OCI-LY3 (cell line): ENCODE measurements around the gene EFCAB6.

ENCODE experiments used
- H2AFZ ChIP-seq: fragments of 200-600, 300-600 bp; shearing (Covaris generic); 2 replicates; pipeline ENCODE4 v1.6.0; 2014; ENCODE audit warnings: antibody characterized with exemption, low read depth, low read length
- H3K27ac ChIP-seq: fragments of 200-600, 300-600 bp; sonication (generic); 2 replicates; pipeline ENCODE4 v1.5.1; 2014; ENCODE audit warnings: mild to moderate bottlenecking, low read length, moderate library complexity, mixed read lengths
- H3K27me3 ChIP-seq: fragments of 200-600, 300-600 bp; sonication (generic); 2 replicates; pipeline ENCODE4 v1.6.1; 2014; ENCODE audit warnings: low read depth, low read length, mixed read lengths
- H3K36me3 ChIP-seq: fragments of 200-600, 300-600 bp; sonication (generic); replicated peaks from 2 replicates; pipeline ENCODE3; 2014; ENCODE audit warnings: low read depth, low read length, mixed read lengths
- H3K4me1 ChIP-seq: fragments of 300-600, 200-600 bp; sonication (generic); 2 replicates; pipeline ENCODE4 v1.6.1; 2014; ENCODE audit warnings: low read length, mixed read lengths
- H3K4me2 ChIP-seq: fragments of 200-600, 300-600 bp; sonication (generic); 2 replicates; pipeline ENCODE4 v1.6.1; 2014; ENCODE audit warnings: low read length, mixed read lengths
- H3K4me3 ChIP-seq: fragments of 300-600, 200-600 bp; sonication (generic); 2 replicates; pipeline ENCODE4 v1.5.1; 2014; ENCODE audit warnings: antibody characterized with exemption, mild to moderate bottlenecking, low read length, moderate library complexity
- H3K79me2 ChIP-seq: fragments of 300-600, 200-600 bp; shearing (Covaris generic); 2 replicates; pipeline ENCODE4 v1.6.1; 2014; ENCODE audit warnings: mild to moderate bottlenecking, low read length, mixed read lengths
- H3K9ac ChIP-seq: fragments of 300-600, 200-600 bp; shearing (Covaris generic); 2 replicates; pipeline ENCODE4 v1.6.0; 2014; ENCODE audit warnings: mild to moderate bottlenecking, low read length, moderate library complexity
- H3K9me3 ChIP-seq: fragments of 200-600, 300-600 bp; shearing (Covaris generic); 2 replicates; pipeline ENCODE4 v1.6.1; 2014; ENCODE audit warnings: low read length, mixed read lengths; ENCODE audit not compliant: insufficient read depth
- H4K20me1 ChIP-seq: fragments of 200-600, 300-600 bp; sonication (generic); 2 replicates; pipeline ENCODE4 v1.6.1; 2016; ENCODE audit warnings: low read length, mixed read lengths; ENCODE audit not compliant: insufficient read depth
- EZH2phosphoT487 ChIP-seq: fragments of 200-600 bp; shearing (Covaris generic); IDR thresholded peaks from 2 replicates; pipeline ENCODE4 v1.6.1; 2018; ENCODE audit warnings: antibody characterized with exemption, mixed run types, low read depth
- TF ChIP-seq, protein P1 (sequence below): fragments of 200-600, 300-600 bp; sonication (generic); IDR thresholded peaks from 2 replicates; pipeline ENCODE4 v1.5.1; 2014; ENCODE audit warnings: antibody characterized with exemption, low read length, low read depth

The EFCAB6 gene

GRCh38 chr22:43855431-43855830, 43.3 kb upstream of the EFCAB6 start:
- no peak overlapping the region for H3K4me3 ChIP-seq
- H4K20me1 ChIP-seq, result no peaks in the 10 kb centered on the region; the same call in 1 of the 2 replicates
- peaks cover 40% of the 10 kb centered on the region for H3K27me3 ChIP-seq
- no peak overlapping the region for H3K4me2 ChIP-seq
- no peaks in the 10 kb centered on the region for H3K36me3 ChIP-seq
- H3K4me1 ChIP-seq, result no peaks in the 10 kb centered on the region
- H3K27ac ChIP-seq, result no peak overlapping the region
- no peak overlapping the region for H3K9ac ChIP-seq
- no peaks in the 10 kb centered on the region for H3K79me2 ChIP-seq
- TF ChIP-seq EZH2phosphoT487, result no peak
- TF ChIP-seq, protein P1, sequence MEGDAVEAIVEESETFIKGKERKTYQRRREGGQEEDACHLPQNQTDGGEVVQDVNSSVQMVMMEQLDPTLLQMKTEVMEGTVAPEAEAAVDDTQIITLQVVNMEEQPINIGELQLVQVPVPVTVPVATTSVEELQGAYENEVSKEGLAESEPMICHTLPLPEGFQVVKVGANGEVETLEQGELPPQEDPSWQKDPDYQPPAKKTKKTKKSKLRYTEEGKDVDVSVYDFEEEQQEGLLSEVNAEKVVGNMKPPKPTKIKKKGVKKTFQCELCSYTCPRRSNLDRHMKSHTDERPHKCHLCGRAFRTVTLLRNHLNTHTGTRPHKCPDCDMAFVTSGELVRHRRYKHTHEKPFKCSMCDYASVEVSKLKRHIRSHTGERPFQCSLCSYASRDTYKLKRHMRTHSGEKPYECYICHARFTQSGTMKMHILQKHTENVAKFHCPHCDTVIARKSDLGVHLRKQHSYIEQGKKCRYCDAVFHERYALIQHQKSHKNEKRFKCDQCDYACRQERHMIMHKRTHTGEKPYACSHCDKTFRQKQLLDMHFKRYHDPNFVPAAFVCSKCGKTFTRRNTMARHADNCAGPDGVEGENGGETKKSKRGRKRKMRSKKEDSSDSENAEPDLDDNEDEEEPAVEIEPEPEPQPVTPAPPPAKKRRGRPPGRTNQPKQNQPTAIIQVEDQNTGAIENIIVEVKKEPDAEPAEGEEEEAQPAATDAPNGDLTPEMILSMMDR, result no peak
- no peak overlapping the region for H2AFZ ChIP-seq
- no peaks in the 10 kb centered on the region for H3K9me3 ChIP-seq

DNA sequence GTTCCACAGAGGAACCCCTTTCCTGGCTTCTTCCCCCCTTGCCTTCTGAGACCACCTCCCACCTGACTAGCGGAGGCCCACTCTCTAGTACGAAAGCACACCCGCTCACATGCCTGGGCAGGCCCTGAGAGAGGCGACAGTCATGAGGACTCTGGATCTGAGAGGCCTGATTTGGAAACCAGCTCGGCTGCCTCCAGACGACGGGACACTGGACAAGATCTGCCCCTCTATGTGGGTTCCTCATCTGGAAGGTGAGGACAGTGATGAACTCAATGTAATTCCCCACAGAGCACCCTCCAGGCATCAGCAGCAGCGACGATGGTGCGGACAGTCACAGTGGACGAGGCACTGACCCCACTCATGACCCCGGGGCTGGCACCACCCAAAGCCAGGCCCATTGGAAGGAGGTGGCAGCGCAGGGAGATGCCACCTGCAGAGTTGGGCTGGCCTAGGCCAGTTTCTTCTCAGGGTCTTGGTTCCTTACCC, 42.7 kb upstream of the EFCAB6 start:
- no peak for TF ChIP-seq EZH2phosphoT487
- H3K4me2 ChIP-seq, result no peak overlapping the region
- H3K9me3 ChIP-seq, result no peaks in the 10 kb centered on the region
- no peak overlapping the region for H3K27ac ChIP-seq
- no peaks in the 10 kb centered on the region for H3K36me3 ChIP-seq
- H4K20me1 ChIP-seq, result no peaks in the 10 kb centered on the region; the same call in 1 of the 2 replicates
- H3K27me3 ChIP-seq, result peaks cover 46% of the 10 kb centered on the region
- no peak overlapping the region for H3K4me3 ChIP-seq
- H3K4me1 ChIP-seq, result no peaks in the 10 kb centered on the region
- H2AFZ ChIP-seq, result no peak overlapping the region
- no peaks in the 10 kb centered on the region for H3K79me2 ChIP-seq
- no peak overlapping the region for H3K9ac ChIP-seq

DNA sequence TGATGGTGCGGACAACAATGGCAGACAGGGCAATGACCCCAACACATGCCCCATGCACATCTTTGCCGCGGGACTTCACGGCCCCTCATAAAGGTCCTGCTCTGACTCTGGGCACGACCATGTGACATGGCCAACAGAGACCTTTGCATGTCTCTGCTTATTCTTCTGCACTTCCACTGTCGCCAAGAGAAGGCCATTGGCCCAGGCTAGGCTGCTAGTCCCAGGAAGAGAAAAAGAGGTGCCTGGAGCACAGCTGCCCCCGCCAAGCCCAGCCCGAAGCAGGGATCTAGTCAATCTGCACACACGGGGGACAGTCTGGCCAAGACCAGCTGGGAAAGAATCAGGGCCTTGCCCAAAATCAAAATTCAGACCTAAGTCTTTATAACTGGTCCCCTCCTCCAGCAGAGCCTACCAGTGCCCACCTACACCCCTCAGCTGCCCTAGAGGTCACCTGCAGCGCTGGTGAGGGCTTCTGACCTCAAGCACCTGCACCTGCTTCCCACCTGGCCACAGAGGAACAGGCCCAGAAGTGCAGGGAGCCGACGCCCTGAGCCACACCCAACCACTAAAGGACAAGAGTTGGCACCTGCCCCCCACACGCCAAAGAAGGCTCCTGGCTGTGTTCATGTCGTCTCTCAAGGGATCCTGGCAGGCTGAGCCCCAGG, 42.1 kb upstream of the EFCAB6 start:
- Histone ChIP-seq H2AFZ (no peak overlapping the region), H3K36me3 (no peaks in the 10 kb centered on the region), H3K4me3 (no peak overlapping the region), H3K4me2 (no peak overlapping the region), H3K79me2 (no peaks in the 10 kb centered on the region), H3K27ac (no peak overlapping the region), H3K27me3 (peaks cover 51% of the 10 kb centered on the region), H3K9me3 (no peaks in the 10 kb centered on the region), H3K4me1 (no peaks in the 10 kb centered on the region), H3K9ac (no peak overlapping the region), H4K20me1 (no peaks in the 10 kb centered on the region; the same call in 1 of the 2 replicates)
- TF ChIP-seq, protein P1, result no peak
- no peak for TF ChIP-seq EZH2phosphoT487

DNA sequence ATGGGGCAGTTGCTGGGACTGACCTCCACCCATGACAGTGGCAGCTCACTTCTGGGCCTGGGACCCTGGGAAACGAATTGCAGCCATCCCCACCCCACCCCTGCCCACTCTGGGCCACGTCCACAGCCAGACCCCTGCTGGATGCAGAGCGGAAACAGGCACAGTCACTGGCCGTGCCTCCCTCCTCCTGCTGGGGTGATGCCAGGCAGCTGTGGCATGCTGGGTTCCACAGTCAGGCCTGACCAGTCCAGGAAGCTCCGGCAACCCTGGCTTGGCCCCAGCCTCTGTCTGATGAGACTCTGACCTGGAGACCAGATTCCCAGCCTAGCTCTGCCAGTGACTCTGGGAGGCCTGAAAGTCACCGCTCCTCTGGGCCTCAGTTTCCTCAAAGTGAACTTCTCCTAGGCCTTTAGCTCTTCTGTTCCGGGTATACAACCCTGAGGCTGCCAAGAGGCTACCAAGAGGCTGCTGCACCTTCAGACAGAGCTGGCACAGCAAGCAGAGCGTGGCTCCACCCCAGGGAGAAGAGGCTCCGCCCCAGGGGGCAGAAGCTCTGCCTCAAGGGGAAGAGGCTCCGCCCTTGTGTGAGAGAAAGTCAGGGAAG, 41.3 kb upstream of the EFCAB6 start:
- Histone ChIP-seq H3K9me3 (no peaks in the 10 kb centered on the region), H2AFZ (no peak overlapping the region), H4K20me1 (no peaks in the 10 kb centered on the region), H3K27ac (no peak overlapping the region), H3K4me2 (no peak overlapping the region), H3K4me1 (no peaks in the 10 kb centered on the region), H3K27me3 (peaks cover 47% of the 10 kb centered on the region), H3K9ac (no peak overlapping the region), H3K4me3 (no peak overlapping the region), H3K36me3 (no peaks in the 10 kb centered on the region), H3K79me2 (no peaks in the 10 kb centered on the region)
- TF ChIP-seq, protein P1, result no peak
- no peak for TF ChIP-seq EZH2phosphoT487
